Measurements from ENCODE around the gene ZNF136.

Gene ZNF136

GRCh38 chr19:12145348-12145747 is 17.5 kb upstream of the ZNF136 start:
- Histone ChIP-seq H3K36me3 (ENCODE audit: control insufficient read depth in 1 of 2, insufficient read depth in 2 of 2, low read length in 2 of 2) (peaks cover 17 to 38% of the 10 kb centered on the region in 2 donors), H3K4me1 (ENCODE audit: control insufficient read depth in 1 of 2, insufficient read depth in 2 of 2, low read length in 2 of 2) (peaks cover 4 to 10% of the 10 kb centered on the region in 2 donors), H3K4me3 (ENCODE audit: low read depth in 1 of 2, low read length in 2 of 2) (no peak overlapping the region), H3K27ac (ENCODE audit: low read length) (no peak overlapping the region), H3K9me3 (ENCODE audit: control insufficient read depth in 1 of 2, low read length in 2 of 2) (peaks cover 0 to 2% of the 10 kb centered on the region in 2 donors), H3K27me3 (ENCODE audit: low read depth, low read length) (no peaks in the 10 kb centered on the region)

DNA sequence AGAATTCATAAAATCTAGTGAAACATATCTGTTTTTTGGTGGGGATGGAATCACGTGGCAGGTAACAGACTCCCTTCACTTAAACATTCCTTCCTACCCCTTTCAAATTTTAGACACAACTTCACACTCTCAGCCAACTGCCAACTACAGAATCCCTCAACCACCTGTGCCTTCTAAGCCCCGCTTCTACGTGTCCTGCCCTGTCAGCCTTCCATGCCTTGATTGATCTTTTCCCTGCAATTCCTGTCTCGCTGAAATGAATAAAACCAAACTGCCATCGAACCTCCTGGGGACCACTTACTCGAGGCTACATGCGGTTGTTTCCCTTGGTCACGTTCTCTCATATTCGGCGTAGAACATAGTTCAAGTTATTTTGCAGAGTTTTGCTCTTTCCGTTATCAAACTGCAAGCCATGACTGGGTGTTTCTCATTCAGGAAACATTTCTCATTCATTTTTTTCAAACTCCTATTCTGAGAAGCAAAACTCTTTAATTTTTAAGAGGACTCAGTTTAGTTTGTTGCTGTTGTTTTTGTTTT is 7.5 kb upstream of the ZNF136 start:
- H3K27ac ChIP-seq (ENCODE audit: low read length): no peak overlapping the region
- H3K27me3 ChIP-seq (ENCODE audit: low read depth, low read length): no peaks in the 10 kb centered on the region
- H3K36me3 ChIP-seq (ENCODE audit: control insufficient read depth in 1 of 2, insufficient read depth in 2 of 2, low read length in 2 of 2): peaks cover 3 to 6% of the 10 kb centered on the region in 2 donors
- peak overlapping the region; percentile 81 to 91 for H3K4me3 ChIP-seq (ENCODE audit: low read depth in 1 of 2, low read length in 2 of 2)
- peaks cover 0 to 11% of the 10 kb centered on the region in 2 donors for H3K4me1 ChIP-seq (ENCODE audit: control insufficient read depth in 1 of 2, insufficient read depth in 2 of 2, low read length in 2 of 2)
- no peaks in the 10 kb centered on the region for H3K9me3 ChIP-seq (ENCODE audit: control insufficient read depth in 1 of 2, low read length in 2 of 2)

DNA sequence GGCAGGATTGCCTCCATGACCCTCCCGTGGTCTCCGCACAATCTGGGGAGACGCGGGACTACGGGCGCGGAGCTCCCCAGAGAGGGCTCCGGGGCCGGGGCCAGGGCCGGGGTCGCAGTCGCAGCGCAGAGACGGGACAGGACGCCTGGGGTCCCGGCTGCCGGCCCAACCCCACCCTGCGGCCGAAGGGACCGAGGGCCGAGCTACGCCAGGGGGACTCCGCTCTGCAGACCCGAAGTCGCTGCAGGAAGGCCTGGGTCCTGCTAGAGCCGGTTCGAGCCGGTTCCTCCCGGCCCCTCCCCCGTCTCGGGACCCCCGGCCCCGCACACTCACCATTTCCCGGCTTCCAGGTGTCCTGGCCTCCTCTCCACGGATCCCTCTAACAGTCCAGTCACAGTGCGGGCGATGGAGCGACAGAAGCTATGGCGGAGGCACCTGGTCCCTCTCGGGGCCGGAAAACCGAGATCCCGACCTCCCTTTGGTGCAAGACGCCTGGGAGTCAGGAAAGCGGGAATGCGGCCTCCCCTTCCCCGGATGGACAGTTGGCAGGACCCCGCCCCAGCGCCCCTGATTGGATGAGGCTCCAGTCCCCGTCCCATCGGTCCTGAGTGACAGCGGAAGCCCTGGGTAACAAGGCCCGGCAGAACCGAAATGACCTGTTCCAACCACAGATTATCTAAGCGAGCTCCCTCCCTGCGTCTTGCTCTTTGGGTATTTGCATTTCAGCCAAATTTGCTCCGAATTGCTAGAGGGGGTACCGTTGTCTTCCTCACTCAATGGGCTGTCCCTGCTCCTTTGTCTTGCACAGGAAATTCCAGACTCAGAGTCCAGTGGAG is 6.5 kb upstream of the ZNF136 start, which contains the start of gene ZNF625:
Gene ZNF625 (minus strand): TSS at position 512 of the 836 bp plus-strand sequence. CDS start 176 bp downstream, at position 336.
- Histone ChIP-seq H3K4me1 (ENCODE audit: control insufficient read depth in 1 of 2, insufficient read depth in 2 of 2, low read length in 2 of 2) (peaks cover 0 to 11% of the 10 kb centered on the region in 2 donors), H3K36me3 (ENCODE audit: control insufficient read depth in 1 of 2, insufficient read depth in 2 of 2, low read length in 2 of 2) (no peaks in the 10 kb centered on the region), H3K4me3 (ENCODE audit: low read depth in 1 of 2, low read length in 2 of 2) (peak within 1 kb of the TSS; percentile 81 to 91), H3K27ac (ENCODE audit: low read length) (peak within 1 kb of the TSS; percentile 63), H3K9me3 (ENCODE audit: control insufficient read depth in 1 of 2, low read length in 2 of 2) (no peaks in the 10 kb centered on the region), H3K27me3 (ENCODE audit: low read depth, low read length) (no peaks in the 10 kb centered on the region)

- H3K4me3 ChIP-seq (ENCODE audit: low read depth in 1 of 2, low read length in 2 of 2): no peak overlapping the region
- no peak overlapping the region for H3K27ac ChIP-seq (ENCODE audit: low read length)
- H3K9me3 ChIP-seq (ENCODE audit: control insufficient read depth in 1 of 2, low read length in 2 of 2): no peaks in the 10 kb centered on the region
- no peaks in the 10 kb centered on the region for H3K27me3 ChIP-seq (ENCODE audit: low read depth, low read length)
- H3K4me1 ChIP-seq (ENCODE audit: control insufficient read depth in 1 of 2, insufficient read depth in 2 of 2, low read length in 2 of 2): peaks cover 9 to 24% of the 10 kb centered on the region in 2 donors
- peaks cover 0 to 12% of the 10 kb centered on the region in 2 donors for H3K36me3 ChIP-seq (ENCODE audit: control insufficient read depth in 1 of 2, insufficient read depth in 2 of 2, low read length in 2 of 2)
Measured at GRCh38 chr19:12159773-12160414, 3.0 kb upstream of the ZNF136 start.

- Histone ChIP-seq H3K4me3 (ENCODE audit: low read depth in 1 of 2, low read length in 2 of 2) (peak overlapping the region; percentile 97), H3K9me3 (ENCODE audit: control insufficient read depth in 1 of 2, low read length in 2 of 2) (no peaks in the 10 kb centered on the region), H3K4me1 (ENCODE audit: control insufficient read depth in 1 of 2, insufficient read depth in 2 of 2, low read length in 2 of 2) (peaks cover 10 to 32% of the 10 kb centered on the region in 2 donors), H3K27me3 (ENCODE audit: low read depth, low read length) (no peaks in the 10 kb centered on the region), H3K27ac (ENCODE audit: low read length) (peak overlapping the region; percentile 98), H3K36me3 (ENCODE audit: control insufficient read depth in 1 of 2, insufficient read depth in 2 of 2, low read length in 2 of 2) (peaks cover 0 to 15% of the 10 kb centered on the region in 2 donors)
Measured at GRCh38 chr19:12162513-12162881, 399 bp upstream of the ZNF136 start.

- peaks cover 0 to 15% of the 10 kb centered on the region in 2 donors for H3K36me3 ChIP-seq (ENCODE audit: control insufficient read depth in 1 of 2, insufficient read depth in 2 of 2, low read length in 2 of 2)
- H3K4me1 ChIP-seq (ENCODE audit: control insufficient read depth in 1 of 2, insufficient read depth in 2 of 2, low read length in 2 of 2): peaks cover 10 to 32% of the 10 kb centered on the region in 2 donors
- H3K4me3 ChIP-seq (ENCODE audit: low read depth in 1 of 2, low read length in 2 of 2): peak overlapping the region; percentile 97
- H3K27ac ChIP-seq (ENCODE audit: low read length): peak overlapping the region; percentile 98
- H3K9me3 ChIP-seq (ENCODE audit: control insufficient read depth in 1 of 2, low read length in 2 of 2): no peaks in the 10 kb centered on the region
- no peaks in the 10 kb centered on the region for H3K27me3 ChIP-seq (ENCODE audit: low read depth, low read length)
Measured at GRCh38 chr19:12163826-12164225, 930 bp downstream of the ZNF136 start.

DNA sequence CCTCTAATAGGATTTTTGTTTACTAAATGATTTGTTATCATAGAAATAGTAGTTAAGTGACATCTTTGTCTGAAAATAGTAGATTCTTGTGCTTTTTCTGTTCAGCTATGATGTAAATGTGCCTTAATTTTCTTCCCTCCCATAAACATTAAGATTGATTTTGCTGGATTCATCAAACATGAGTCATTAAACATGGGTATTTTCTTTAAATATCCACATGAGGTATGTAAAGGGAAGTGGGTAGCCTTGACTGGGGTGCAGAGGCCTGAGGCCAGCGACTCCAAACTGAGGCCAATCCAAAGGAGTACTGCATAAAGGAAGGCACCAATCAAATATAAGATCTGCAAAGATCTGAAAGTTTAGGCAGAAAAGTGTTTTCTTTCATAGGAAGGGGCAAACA is 3.7 kb downstream of the ZNF136 start:
- no peak overlapping the region for H3K27ac ChIP-seq (ENCODE audit: low read length)
- no peaks in the 10 kb centered on the region for H3K27me3 ChIP-seq (ENCODE audit: low read depth, low read length)
- H3K36me3 ChIP-seq (ENCODE audit: control insufficient read depth in 1 of 2, insufficient read depth in 2 of 2, low read length in 2 of 2): peaks cover 0 to 19% of the 10 kb centered on the region in 2 donors
- no peak overlapping the region for H3K4me3 ChIP-seq (ENCODE audit: low read depth in 1 of 2, low read length in 2 of 2)
- no peaks in the 10 kb centered on the region for H3K9me3 ChIP-seq (ENCODE audit: control insufficient read depth in 1 of 2, low read length in 2 of 2)
- H3K4me1 ChIP-seq (ENCODE audit: control insufficient read depth in 1 of 2, insufficient read depth in 2 of 2, low read length in 2 of 2): peaks cover 10 to 32% of the 10 kb centered on the region in 2 donors

DNA sequence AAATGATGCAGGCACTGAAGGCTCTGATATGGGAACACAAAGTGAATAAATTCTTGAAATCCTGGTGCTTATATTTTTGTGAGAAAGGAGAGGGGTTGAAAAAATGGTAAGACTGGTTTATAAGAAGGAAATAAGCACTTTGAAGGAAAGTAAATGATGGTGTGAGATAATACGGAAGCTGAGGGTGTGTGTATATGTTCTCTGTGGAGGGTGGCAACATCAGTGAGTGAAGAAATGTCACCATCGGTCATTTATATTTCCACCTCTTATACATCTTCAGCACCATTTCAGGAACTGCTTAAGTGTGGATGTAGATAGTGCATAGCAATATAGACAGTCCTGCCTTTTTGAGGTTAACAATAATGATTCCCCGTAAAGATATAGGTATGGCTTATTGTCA is 17.5 kb downstream of the ZNF136 start:
- Histone ChIP-seq H3K4me3 (ENCODE audit: low read depth in 1 of 2, low read length in 2 of 2) (no peak overlapping the region), H3K27ac (ENCODE audit: low read length) (no peak overlapping the region), H3K4me1 (ENCODE audit: control insufficient read depth in 1 of 2, insufficient read depth in 2 of 2, low read length in 2 of 2) (no peaks in the 10 kb centered on the region), H3K36me3 (ENCODE audit: control insufficient read depth in 1 of 2, insufficient read depth in 2 of 2, low read length in 2 of 2) (peaks cover 4 to 17% of the 10 kb centered on the region in 2 donors), H3K9me3 (ENCODE audit: control insufficient read depth in 1 of 2, low read length in 2 of 2) (peaks cover 4 to 7% of the 10 kb centered on the region in 2 donors), H3K27me3 (ENCODE audit: low read depth, low read length) (no peaks in the 10 kb centered on the region)

GRCh38 chr19:12187625-12188024 is 24.7 kb downstream of the ZNF136 start:
- Histone ChIP-seq H3K27me3 (ENCODE audit: low read depth, low read length) (no peaks in the 10 kb centered on the region), H3K4me3 (ENCODE audit: low read depth in 1 of 2, low read length in 2 of 2) (peak overlapping the region; percentile 18 to 39), H3K4me1 (ENCODE audit: control insufficient read depth in 1 of 2, insufficient read depth in 2 of 2, low read length in 2 of 2) (no peaks in the 10 kb centered on the region), H3K9me3 (ENCODE audit: control insufficient read depth in 1 of 2, low read length in 2 of 2) (peaks cover 41 to 51% of the 10 kb centered on the region in 2 donors), H3K27ac (ENCODE audit: low read length) (no peak overlapping the region), H3K36me3 (ENCODE audit: control insufficient read depth in 1 of 2, insufficient read depth in 2 of 2, low read length in 2 of 2) (peaks cover 44 to 67% of the 10 kb centered on the region in 2 donors)

- Histone ChIP-seq H3K9me3 (ENCODE audit: control insufficient read depth in 1 of 2, low read length in 2 of 2) (peaks cover 0 to 24% of the 10 kb centered on the region in 2 donors), H3K4me1 (ENCODE audit: control insufficient read depth in 1 of 2, insufficient read depth in 2 of 2, low read length in 2 of 2) (no peaks in the 10 kb centered on the region), H3K36me3 (ENCODE audit: control insufficient read depth in 1 of 2, insufficient read depth in 2 of 2, low read length in 2 of 2) (peaks cover 7 to 14% of the 10 kb centered on the region in 2 donors), H3K27ac (ENCODE audit: low read length) (peak overlapping the region; percentile 49), H3K27me3 (ENCODE audit: low read depth, low read length) (no peaks in the 10 kb centered on the region), H3K4me3 (ENCODE audit: low read depth in 1 of 2, low read length in 2 of 2) (peak overlapping the region; percentile 79 to 82)
Measured at GRCh38 chr19:12194827-12195731, 32.2 kb downstream of the ZNF136 start.
